Mesodermal cell (in vitro differentiated cells): ENCODE data around the gene CEP290. TPM values are rescaled to one million over a fixed set of nuclear protein-coding genes. Genes with fewer than 3 reads are reported as not detected.

ENCODE experiments used
- H3K27ac ChIP-seq: 2 replicates; pipeline ENCODE4 v1.7.0; 2013; ENCODE audit warnings: mild to moderate bottlenecking, low read depth, low read length, moderate library complexity; ENCODE audit not compliant: severe bottlenecking
- H3K36me3 ChIP-seq: 2 replicates; pipeline ENCODE4 v1.7.1; 2013; ENCODE audit warnings: mild to moderate bottlenecking, low read length, moderate library complexity; ENCODE audit not compliant: control insufficient read depth, insufficient read depth
- H3K4me1 ChIP-seq: one replicate; pipeline ENCODE4 v1.7.1; 2013; ENCODE audit warnings: mild to moderate bottlenecking, low read length; ENCODE audit not compliant: insufficient read depth, control insufficient read depth, poor library complexity, severe bottlenecking
- H3K4me3 ChIP-seq: 2 replicates; pipeline ENCODE4 v1.7.0; 2013; ENCODE audit warnings: low read length, control low read depth, mild to moderate bottlenecking; ENCODE audit not compliant: insufficient read depth, poor library complexity, severe bottlenecking; ENCODE audit errors: extremely low read depth
- H3K9me3 ChIP-seq: 2 replicates; pipeline ENCODE4 v1.7.1; 2013; ENCODE audit warnings: mild to moderate bottlenecking, low read length, moderate library complexity; ENCODE audit not compliant: control insufficient read depth
- WGBS, 2 experiments: methylation state at CpG; one replicate each; pipeline ENCODE4 v1.1.5; 2013; ENCODE audit warnings: missing lambda C conversion rate in 2 of 2; ENCODE audit not compliant: insufficient coverage in 2 of 2; 5-methylcytosine and 5-hydroxymethylcytosine counted together
- polyA plus RNA-seq, 2 experiments: library from polyadenylated mRNA; stranded (reverse); fragments of 50-300 nt; gene quantifications; one replicate each; pipeline ENCODE4 v1.2.3, GENCODE V29; 2013

Gene CEP290, protein sequence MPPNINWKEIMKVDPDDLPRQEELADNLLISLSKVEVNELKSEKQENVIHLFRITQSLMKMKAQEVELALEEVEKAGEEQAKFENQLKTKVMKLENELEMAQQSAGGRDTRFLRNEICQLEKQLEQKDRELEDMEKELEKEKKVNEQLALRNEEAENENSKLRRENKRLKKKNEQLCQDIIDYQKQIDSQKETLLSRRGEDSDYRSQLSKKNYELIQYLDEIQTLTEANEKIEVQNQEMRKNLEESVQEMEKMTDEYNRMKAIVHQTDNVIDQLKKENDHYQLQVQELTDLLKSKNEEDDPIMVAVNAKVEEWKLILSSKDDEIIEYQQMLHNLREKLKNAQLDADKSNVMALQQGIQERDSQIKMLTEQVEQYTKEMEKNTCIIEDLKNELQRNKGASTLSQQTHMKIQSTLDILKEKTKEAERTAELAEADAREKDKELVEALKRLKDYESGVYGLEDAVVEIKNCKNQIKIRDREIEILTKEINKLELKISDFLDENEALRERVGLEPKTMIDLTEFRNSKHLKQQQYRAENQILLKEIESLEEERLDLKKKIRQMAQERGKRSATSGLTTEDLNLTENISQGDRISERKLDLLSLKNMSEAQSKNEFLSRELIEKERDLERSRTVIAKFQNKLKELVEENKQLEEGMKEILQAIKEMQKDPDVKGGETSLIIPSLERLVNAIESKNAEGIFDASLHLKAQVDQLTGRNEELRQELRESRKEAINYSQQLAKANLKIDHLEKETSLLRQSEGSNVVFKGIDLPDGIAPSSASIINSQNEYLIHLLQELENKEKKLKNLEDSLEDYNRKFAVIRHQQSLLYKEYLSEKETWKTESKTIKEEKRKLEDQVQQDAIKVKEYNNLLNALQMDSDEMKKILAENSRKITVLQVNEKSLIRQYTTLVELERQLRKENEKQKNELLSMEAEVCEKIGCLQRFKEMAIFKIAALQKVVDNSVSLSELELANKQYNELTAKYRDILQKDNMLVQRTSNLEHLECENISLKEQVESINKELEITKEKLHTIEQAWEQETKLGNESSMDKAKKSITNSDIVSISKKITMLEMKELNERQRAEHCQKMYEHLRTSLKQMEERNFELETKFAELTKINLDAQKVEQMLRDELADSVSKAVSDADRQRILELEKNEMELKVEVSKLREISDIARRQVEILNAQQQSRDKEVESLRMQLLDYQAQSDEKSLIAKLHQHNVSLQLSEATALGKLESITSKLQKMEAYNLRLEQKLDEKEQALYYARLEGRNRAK (N-terminal part only)
- polyA plus RNA-seq (2013, experiment 1 of 2): 10.2 TPM
- polyA plus RNA-seq (2013, experiment 2 of 2): 14.1 TPM

DNA sequence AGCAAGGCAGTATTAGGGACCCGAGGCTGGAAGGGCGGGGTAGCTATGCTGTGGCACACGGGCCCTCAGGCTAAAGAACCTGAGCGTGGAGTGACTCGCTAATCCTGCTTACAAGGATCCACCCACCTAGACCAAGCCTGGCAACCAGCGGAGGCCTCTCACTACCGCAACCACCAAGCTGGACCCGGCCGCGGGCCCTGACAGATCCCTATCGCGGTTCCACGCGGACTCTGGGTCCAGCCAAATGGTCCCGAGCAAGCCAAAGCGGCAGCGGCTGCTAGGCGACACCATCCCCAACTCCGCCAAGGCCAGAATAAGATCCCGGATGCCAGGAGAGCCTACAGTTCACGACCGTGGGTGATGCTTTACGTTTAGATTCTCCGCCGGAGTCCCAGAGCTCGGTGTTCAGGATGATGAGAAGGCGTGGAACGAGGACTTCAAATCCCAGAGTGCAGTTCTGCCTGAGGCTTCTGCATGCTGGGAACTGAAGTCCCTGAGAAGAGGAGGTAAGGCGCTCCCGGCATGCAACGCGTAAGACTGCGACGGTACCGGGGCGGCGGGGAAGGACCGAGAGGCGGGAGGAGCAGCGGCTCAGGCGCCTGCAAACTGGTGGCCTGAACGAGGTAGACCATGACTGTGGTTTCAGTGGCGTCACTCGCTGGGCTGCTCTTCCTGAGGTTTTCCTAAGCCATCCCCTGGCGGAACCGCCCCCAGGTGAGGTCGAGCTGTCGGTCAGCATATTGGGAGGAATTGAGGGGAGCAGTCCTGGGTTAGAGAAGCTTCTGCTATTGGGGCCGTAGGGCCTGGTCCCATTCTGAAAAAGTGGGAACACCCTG is at the start of gene CEP290, which contains the start of gene TMTC3:
Gene CEP290 (minus strand): TSS at position 315 of the 836 bp plus-strand sequence. CDS start 781 bp downstream, outside the sequence.
Gene TMTC3 (plus strand): TSS at position 534 of the 836 bp plus-strand sequence. CDS start 6,009 bp downstream, outside the sequence.
- Histone ChIP-seq H3K4me3 (peak within 1 kb of the TSS; percentile 87), H3K27ac (peak within 1 kb of the TSS; percentile 61), H3K36me3 (peaks cover 7% of the 10 kb centered on the region), H3K4me1 (peaks cover 3% of the 10 kb centered on the region), H3K9me3 (no peaks in the 10 kb centered on the region)
- WGBS, 2 experiments: 1% methylated on average over 47 of the region's 49 CpGs

DNA sequence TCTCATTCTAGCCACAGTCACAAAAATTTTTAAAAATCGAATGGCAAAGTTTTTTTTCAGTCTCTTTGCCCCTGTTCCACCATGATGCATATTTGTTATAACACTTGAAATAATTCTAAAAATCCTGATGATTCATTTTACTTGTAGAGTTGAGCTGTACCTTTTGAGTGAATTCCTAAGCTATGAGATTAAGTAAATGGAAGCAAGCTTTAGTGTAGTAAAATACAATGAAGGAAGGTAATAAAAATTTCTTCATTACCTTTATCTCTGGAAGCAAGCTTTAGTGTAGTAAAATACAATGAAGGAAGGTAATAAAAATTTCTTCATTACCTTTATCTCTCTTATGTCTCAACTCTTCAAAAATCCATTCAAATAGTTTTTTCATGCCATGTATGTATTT is 46.3 kb upstream of the CEP290 start:
- no CpG with 5 or more reads among the region's 1 CpG for WGBS, 2 experiments
- no peaks in the 10 kb centered on the region for H3K36me3 ChIP-seq
- no peak overlapping the region for H3K4me3 ChIP-seq
- no peak overlapping the region for H3K27ac ChIP-seq
- no peaks in the 10 kb centered on the region for H3K4me1 ChIP-seq
- H3K9me3 ChIP-seq: no peaks in the 10 kb centered on the region

DNA sequence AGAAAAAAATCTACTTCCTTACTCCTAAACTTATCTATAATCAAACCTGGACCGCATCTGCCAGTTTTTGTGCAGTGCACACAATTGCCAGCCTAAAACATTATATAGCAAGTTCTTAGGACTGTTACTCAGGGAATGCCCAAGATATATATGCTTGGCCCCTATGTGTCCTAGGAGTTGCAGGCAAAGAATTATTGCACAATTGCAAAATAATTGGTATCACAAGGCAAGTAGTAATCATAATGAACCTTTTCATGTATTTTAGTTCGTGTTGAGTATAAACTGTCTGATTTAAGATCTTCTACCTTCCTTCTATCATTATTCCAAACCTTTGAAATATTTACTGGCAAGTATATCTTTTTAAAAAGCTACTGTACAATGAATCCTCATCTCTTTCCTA is 45.7 kb upstream of the CEP290 start:
- no peaks in the 10 kb centered on the region for H3K36me3 ChIP-seq
- no peak overlapping the region for H3K4me3 ChIP-seq
- no peak overlapping the region for H3K27ac ChIP-seq
- no peaks in the 10 kb centered on the region for H3K4me1 ChIP-seq
- H3K9me3 ChIP-seq: no peaks in the 10 kb centered on the region
- 100% methylated on average over 1 of the region's 2 CpGs; no CpG with 5 or more reads in 1 of the 2 experiments for WGBS, 2 experiments

DNA sequence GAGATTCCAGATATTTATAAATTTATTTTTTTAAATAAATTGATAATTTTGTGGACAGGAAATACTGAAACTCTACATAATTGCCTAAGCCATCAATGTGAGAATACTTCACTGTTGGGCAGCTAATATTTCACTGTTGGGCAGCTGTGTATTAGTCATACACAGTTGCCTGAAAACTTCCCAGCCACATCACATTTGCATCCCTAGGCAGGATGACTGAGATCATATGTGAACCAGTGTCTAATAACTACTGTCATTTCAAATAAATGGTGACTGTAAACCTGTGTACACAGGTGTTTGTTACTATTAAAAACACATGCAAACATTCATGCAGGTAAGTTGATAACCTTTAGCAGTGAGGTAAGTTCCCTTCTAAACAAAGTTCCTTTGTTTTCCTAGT is 44.1 kb upstream of the CEP290 start:
- Histone ChIP-seq H3K4me1 (no peaks in the 10 kb centered on the region), H3K36me3 (peaks cover 6% of the 10 kb centered on the region), H3K27ac (no peak overlapping the region), H3K4me3 (no peak overlapping the region), H3K9me3 (no peaks in the 10 kb centered on the region)

DNA sequence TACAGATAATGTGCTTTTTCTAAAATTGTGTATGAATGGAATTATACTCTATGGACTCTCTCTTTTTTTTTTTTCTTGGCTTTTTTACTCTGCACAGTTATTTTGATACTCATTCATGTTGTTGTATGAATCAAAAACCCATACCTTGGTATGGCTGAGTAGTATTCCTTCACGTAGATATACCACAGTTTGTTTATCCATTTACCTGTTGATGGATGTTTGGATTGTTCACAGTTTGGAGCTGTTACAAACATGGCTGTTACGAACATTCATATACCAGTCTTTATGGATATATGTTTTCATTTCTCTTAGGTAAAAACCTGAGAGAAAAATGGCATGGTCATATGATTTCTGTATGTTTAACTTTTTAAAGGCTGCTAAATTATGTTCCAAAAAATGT is 43.4 kb upstream of the CEP290 start:
- Histone ChIP-seq H3K9me3 (no peaks in the 10 kb centered on the region), H3K36me3 (peaks cover 13% of the 10 kb centered on the region), H3K4me1 (no peaks in the 10 kb centered on the region), H3K27ac (no peak overlapping the region), H3K4me3 (no peak overlapping the region)
- WGBS, 2 experiments: no CpG with 5 or more reads among the region's 2 CpGs

DNA sequence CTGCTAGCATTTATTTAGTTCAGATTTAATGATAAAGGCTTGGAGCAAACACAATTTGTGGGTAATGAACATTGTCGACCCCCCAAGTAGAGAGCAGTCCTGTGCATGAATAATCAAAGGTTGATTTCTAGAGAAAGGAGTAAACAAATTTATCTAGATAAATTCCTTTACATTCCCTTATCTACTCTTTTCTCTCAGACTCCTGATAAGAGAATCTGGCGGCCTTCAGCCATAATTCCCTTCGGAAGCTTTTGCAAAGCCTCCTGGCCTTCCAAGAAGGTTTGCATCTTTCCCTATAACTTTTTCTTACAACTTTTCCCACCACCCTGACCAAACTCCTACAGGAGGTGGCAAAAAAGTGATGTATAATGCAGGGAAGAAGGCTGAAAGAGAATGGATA is 42.3 kb upstream of the CEP290 start:
- WGBS, 2 experiments: 63 to 100% methylated on average over 1 to 2 of the region's 3 CpGs
- no peak overlapping the region for H3K27ac ChIP-seq
- no peaks in the 10 kb centered on the region for H3K4me1 ChIP-seq
- H3K36me3 ChIP-seq: peaks cover 21% of the 10 kb centered on the region
- no peaks in the 10 kb centered on the region for H3K9me3 ChIP-seq
- H3K4me3 ChIP-seq: no peak overlapping the region

DNA sequence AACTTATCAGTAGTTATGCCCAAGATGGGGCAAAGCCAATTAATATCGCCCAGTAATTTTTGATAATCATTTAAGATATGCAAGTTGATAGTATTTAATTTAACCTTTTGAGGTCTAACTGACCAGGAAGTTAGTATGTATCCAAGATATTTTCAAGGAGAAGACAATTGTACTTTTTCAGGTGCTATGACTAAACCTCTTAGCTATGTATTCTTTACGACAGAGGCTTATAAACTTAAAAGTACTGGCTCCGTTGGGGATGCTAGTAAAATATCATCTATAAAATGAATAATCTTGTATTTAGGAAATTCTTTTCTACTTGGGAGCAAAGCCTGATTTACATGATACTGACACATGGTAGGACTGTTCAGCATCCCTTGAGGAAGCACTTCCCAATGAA is 40.5 kb upstream of the CEP290 start:
- WGBS, 2 experiments: 100% methylated on average over 1 of the region's 3 CpGs; no CpG with 5 or more reads in 1 of the 2 experiments
- peaks cover 28% of the 10 kb centered on the region for H3K36me3 ChIP-seq

DNA sequence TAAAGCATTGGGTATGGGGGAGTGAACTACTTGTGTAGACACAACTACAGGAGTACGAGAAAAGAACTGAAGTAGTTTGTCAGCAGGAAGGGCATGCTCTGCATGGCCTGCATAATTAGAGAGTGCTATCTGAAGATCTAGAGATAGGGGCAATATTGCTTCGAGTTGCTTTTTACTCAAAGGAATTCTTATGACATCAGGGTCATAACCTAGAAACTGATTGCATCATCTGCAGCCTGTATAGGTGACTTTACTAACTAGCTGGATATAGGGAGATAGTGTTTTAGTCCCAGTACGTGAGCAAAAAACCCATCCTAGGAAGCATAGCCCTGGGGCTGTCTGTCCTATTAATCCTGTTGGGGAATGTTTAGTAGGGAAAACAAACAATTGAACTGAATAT is 40.0 kb upstream of the CEP290 start:
- H3K9me3 ChIP-seq: no peaks in the 10 kb centered on the region
- peaks cover 31% of the 10 kb centered on the region for H3K36me3 ChIP-seq
- H3K27ac ChIP-seq: no peak overlapping the region
- 78 to 86% methylated on average over 2 to 3 of the region's 3 CpGs for WGBS, 2 experiments
- no peak overlapping the region for H3K4me3 ChIP-seq
- no peaks in the 10 kb centered on the region for H3K4me1 ChIP-seq

More for the DNA sequence above, 40.5 kb upstream of the CEP290 start:
- H3K27ac ChIP-seq: no peak overlapping the region
- H3K9me3 ChIP-seq: no peaks in the 10 kb centered on the region
- no peak overlapping the region for H3K4me3 ChIP-seq
- H3K4me1 ChIP-seq: no peaks in the 10 kb centered on the region

DNA sequence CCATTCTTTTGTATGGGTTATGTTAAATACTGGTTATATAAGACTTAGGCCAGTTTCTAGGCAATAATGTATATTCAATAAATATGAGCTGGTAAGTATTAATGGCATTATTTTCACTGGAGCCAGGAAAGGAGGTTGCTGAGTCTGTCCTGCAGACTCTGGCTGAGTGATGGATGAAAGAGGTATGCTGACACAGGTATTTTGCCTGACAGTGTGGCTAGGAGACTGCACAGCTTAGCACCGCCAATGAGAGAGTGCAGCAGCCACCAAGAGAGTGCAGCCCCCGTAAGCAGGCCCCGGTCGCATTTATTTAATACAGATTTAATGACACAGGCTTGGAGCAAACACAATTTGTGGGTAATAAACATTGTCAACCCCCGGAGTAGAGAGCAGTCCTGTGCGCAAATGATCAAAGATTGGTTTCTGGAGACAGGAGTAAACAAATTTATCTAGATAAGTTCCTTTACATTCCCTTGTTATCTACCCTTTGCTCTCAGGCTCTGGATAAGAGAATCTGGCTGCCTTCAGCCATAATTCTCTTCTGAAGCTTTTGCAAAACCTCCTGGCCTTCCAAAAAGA is 37.6 kb upstream of the CEP290 start:
- Histone ChIP-seq H3K9me3 (no peaks in the 10 kb centered on the region), H3K27ac (peak overlapping the region; percentile 1), H3K4me1 (no peaks in the 10 kb centered on the region), H3K36me3 (peaks cover 43% of the 10 kb centered on the region), H3K4me3 (no peak overlapping the region)
- WGBS, 2 experiments: 83 to 93% methylated on average over 1 to 3 of the region's 6 CpGs
